ENCODE results near the gene PDE6B.
"Not testable (repeated sequence)": the region's sequence is repeated elsewhere in the genome, so short reads cannot be mapped to it uniquely, and the experiment has no call there.

DNA sequence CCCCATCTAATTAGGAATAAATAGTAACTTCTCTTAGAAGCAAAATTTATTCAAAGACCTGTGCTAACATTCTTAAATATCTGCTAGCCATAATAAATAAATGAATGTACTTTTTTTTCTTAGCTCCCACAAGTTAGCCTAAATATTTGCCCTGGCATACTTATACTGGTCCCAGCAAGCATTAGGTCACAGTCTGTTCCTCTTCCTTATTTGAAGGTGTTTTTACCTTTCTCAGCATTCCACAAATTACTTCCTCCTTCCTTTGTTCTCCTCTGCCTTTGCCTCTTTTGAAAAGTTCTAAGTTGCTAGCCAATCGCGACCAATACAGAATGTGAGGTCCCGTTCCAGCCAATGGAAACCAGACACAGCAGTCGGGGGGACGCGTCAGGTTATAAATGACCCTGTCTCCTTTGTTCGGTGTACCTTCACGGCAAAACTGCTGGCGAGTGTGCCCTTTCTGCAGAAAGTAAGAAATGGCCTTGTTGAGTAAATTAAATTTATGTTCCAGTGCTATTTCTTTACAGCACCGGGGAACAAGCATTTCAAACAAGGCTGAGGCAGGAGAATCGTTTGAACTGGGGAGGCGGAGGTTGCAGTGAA lies 69.1 kb downstream of the PDE6B start:
- TF ChIP-seq, protein P1, sequence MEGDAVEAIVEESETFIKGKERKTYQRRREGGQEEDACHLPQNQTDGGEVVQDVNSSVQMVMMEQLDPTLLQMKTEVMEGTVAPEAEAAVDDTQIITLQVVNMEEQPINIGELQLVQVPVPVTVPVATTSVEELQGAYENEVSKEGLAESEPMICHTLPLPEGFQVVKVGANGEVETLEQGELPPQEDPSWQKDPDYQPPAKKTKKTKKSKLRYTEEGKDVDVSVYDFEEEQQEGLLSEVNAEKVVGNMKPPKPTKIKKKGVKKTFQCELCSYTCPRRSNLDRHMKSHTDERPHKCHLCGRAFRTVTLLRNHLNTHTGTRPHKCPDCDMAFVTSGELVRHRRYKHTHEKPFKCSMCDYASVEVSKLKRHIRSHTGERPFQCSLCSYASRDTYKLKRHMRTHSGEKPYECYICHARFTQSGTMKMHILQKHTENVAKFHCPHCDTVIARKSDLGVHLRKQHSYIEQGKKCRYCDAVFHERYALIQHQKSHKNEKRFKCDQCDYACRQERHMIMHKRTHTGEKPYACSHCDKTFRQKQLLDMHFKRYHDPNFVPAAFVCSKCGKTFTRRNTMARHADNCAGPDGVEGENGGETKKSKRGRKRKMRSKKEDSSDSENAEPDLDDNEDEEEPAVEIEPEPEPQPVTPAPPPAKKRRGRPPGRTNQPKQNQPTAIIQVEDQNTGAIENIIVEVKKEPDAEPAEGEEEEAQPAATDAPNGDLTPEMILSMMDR (conservative IDR thresholded peaks at IDR 0.05; ENCODE audit: low read depth in 2 of 2) = not testable (repeated sequence)
- not testable (repeated sequence) for TF ChIP-seq POLR2AphosphoS5 (IDR thresholded peaks at IDR 0.05; ENCODE audit: low read depth); NANOG (IDR thresholded peaks at IDR 0.05; ENCODE audit: borderline replicate concordance); ZNF331 (CRISPR knock-in tag; IDR thresholded peaks at IDR 0.05; ENCODE audit: low read depth); EZH2 (IDR thresholded peaks at IDR 0.05; ENCODE audit: low read depth, unreplicated experiment); CREB1 (CRISPR knock-in tag; IDR thresholded peaks at IDR 0.05; ENCODE audit: low read depth); EZH2phosphoT487 (IDR thresholded peaks at IDR 0.05; ENCODE audit: unreplicated experiment); JUNB (IDR thresholded peaks at IDR 0.05; ENCODE audit: unreplicated experiment); STAT1 (IDR thresholded peaks at IDR 0.05; ENCODE audit: unreplicated experiment); ZNF114 (CRISPR knock-in tag; IDR thresholded peaks at IDR 0.05)
- TF ChIP-seq, protein P2, sequence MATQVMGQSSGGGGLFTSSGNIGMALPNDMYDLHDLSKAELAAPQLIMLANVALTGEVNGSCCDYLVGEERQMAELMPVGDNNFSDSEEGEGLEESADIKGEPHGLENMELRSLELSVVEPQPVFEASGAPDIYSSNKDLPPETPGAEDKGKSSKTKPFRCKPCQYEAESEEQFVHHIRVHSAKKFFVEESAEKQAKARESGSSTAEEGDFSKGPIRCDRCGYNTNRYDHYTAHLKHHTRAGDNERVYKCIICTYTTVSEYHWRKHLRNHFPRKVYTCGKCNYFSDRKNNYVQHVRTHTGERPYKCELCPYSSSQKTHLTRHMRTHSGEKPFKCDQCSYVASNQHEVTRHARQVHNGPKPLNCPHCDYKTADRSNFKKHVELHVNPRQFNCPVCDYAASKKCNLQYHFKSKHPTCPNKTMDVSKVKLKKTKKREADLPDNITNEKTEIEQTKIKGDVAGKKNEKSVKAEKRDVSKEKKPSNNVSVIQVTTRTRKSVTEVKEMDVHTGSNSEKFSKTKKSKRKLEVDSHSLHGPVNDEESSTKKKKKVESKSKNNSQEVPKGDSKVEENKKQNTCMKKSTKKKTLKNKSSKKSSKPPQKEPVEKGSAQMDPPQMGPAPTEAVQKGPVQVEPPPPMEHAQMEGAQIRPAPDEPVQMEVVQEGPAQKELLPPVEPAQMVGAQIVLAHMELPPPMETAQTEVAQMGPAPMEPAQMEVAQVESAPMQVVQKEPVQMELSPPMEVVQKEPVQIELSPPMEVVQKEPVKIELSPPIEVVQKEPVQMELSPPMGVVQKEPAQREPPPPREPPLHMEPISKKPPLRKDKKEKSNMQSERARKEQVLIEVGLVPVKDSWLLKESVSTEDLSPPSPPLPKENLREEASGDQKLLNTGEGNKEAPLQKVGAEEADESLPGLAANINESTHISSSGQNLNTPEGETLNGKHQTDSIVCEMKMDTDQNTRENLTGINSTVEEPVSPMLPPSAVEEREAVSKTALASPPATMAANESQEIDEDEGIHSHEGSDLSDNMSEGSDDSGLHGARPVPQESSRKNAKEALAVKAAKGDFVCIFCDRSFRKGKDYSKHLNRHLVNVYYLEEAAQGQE (IDR thresholded peaks at IDR 0.05; ENCODE audit: unreplicated experiment) = not testable (repeated sequence)
- TF ChIP-seq, protein P3, sequence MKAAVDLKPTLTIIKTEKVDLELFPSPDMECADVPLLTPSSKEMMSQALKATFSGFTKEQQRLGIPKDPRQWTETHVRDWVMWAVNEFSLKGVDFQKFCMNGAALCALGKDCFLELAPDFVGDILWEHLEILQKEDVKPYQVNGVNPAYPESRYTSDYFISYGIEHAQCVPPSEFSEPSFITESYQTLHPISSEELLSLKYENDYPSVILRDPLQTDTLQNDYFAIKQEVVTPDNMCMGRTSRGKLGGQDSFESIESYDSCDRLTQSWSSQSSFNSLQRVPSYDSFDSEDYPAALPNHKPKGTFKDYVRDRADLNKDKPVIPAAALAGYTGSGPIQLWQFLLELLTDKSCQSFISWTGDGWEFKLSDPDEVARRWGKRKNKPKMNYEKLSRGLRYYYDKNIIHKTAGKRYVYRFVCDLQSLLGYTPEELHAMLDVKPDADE (IDR thresholded peaks at IDR 0.05) = not testable (repeated sequence)
- TF ChIP-seq, protein P4, sequence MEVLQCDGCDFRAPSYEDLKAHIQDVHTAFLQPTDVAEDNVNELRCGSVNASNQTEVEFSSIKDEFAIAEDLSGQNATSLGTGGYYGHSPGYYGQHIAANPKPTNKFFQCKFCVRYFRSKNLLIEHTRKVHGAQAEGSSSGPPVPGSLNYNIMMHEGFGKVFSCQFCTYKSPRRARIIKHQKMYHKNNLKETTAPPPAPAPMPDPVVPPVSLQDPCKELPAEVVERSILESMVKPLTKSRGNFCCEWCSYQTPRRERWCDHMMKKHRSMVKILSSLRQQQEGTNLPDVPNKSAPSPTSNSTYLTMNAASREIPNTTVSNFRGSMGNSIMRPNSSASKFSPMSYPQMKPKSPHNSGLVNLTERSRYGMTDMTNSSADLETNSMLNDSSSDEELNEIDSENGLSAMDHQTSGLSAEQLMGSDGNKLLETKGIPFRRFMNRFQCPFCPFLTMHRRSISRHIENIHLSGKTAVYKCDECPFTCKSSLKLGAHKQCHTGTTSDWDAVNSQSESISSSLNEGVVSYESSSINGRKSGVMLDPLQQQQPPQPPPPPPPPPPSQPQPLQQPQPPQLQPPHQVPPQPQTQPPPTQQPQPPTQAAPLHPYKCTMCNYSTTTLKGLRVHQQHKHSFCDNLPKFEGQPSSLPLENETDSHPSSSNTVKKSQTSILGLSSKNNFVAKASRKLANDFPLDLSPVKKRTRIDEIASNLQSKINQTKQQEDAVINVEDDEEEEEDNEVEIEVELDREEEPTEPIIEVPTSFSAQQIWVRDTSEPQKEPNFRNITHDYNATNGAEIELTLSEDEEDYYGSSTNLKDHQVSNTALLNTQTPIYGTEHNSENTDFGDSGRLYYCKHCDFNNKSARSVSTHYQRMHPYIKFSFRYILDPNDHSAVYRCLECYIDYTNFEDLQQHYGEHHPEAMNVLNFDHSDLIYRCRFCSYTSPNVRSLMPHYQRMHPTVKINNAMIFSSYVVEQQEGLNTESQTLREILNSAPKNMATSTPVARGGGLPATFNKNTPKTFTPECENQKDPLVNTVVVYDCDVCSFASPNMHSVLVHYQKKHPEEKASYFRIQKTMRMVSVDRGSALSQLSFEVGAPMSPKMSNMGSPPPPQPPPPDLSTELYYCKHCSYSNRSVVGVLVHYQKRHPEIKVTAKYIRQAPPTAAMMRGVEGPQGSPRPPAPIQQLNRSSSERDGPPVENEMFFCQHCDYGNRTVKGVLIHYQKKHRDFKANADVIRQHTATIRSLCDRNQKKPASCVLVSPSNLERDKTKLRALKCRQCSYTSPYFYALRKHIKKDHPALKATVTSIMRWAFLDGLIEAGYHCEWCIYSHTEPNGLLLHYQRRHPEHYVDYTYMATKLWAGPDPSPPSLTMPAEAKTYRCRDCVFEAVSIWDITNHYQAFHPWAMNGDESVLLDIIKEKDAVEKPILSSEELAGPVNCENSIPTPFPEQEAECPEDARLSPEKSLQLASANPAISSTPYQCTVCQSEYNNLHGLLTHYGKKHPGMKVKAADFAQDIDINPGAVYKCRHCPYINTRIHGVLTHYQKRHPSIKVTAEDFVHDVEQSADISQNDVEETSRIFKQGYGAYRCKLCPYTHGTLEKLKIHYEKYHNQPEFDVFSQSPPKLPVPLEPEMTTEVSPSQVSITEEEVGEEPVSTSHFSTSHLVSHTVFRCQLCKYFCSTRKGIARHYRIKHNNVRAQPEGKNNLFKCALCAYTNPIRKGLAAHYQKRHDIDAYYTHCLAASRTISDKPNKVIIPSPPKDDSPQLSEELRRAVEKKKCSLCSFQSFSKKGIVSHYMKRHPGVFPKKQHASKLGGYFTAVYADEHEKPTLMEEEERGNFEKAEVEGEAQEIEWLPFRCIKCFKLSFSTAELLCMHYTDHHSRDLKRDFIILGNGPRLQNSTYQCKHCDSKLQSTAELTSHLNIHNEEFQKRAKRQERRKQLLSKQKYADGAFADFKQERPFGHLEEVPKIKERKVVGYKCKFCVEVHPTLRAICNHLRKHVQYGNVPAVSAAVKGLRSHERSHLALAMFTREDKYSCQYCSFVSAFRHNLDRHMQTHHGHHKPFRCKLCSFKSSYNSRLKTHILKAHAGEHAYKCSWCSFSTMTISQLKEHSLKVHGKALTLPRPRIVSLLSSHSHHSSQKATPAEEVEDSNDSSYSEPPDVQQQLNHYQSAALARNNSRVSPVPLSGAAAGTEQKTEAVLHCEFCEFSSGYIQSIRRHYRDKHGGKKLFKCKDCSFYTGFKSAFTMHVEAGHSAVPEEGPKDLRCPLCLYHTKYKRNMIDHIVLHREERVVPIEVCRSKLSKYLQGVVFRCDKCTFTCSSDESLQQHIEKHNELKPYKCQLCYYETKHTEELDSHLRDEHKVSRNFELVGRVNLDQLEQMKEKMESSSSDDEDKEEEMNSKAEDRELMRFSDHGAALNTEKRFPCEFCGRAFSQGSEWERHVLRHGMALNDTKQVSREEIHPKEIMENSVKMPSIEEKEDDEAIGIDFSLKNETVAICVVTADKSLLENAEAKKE (CRISPR knock-in tag; IDR thresholded peaks at IDR 0.05) = not testable (repeated sequence)

Measured in GM23338 (cell line).